ENCODE results near the gene EEF1AKMT4.

EEF1AKMT4 gene

GRCh38 chr3:184236033-184236410, 13.4 kb upstream of the EEF1AKMT4 start:
- DNase-seq (ENCODE audit: low read depth) = no peak

- DNase-seq (ENCODE audit: low read depth) = no peak
Observed at GRCh38 chr3:184236636-184237035, 12.8 kb upstream of the EEF1AKMT4 start.

GRCh38 chr3:184237211-184237610, 12.3 kb upstream of the EEF1AKMT4 start:
- DNase-seq (ENCODE audit: low read depth) = no peak

- DNase-seq (ENCODE audit: low read depth) = no peak
Observed at GRCh38 chr3:184237807-184238206, 11.7 kb upstream of the EEF1AKMT4 start.

- no peak for DNase-seq (ENCODE audit: low read depth)
Observed at GRCh38 chr3:184238246-184238818, 11.1 kb upstream of the EEF1AKMT4 start.

GRCh38 chr3:184239221-184239620, 10.3 kb upstream of the EEF1AKMT4 start:
- DNase-seq (ENCODE audit: low read depth) = no peak

GRCh38 chr3:184239708-184240107, 9.8 kb upstream of the EEF1AKMT4 start:
- DNase-seq (ENCODE audit: low read depth) = no peak

GRCh38 chr3:184240384-184241140, 8.9 kb upstream of the EEF1AKMT4 start:
- no peak for DNase-seq (ENCODE audit: low read depth)

- no peak for DNase-seq (ENCODE audit: low read depth)
Observed at GRCh38 chr3:184241141-184241446, 8.4 kb upstream of the EEF1AKMT4 start.

- DNase-seq (ENCODE audit: low read depth) = no peak
Observed at GRCh38 chr3:184241447-184242296, 7.8 kb upstream of the EEF1AKMT4 start.

GRCh38 chr3:184242297-184242685, 7.2 kb upstream of the EEF1AKMT4 start:
- no peak for DNase-seq (ENCODE audit: low read depth)

GRCh38 chr3:184248454-184249411, 739 bp upstream of the EEF1AKMT4 start, which contains the start of gene ALG3:
Gene ALG3, minus strand, starts transcription at chr3:184248962. Its CDS starts 22 bp downstream, at chr3:184248940.
- peak; percentile 76 for DNase-seq (ENCODE audit: low read depth)

GRCh38 chr3:184250167-184250828, 826 bp downstream of the EEF1AKMT4 start:
- DNase-seq (ENCODE audit: low read depth) = peak; percentile 71

- no peak for DNase-seq (ENCODE audit: low read depth)
Observed at GRCh38 chr3:184255291-184256039, 6.0 kb downstream of the EEF1AKMT4 start.

GRCh38 chr3:184257083-184257915, 7.8 kb downstream of the EEF1AKMT4 start:
- DNase-seq (ENCODE audit: low read depth) = no peak

- DNase-seq (ENCODE audit: low read depth) = no peak
Observed at GRCh38 chr3:184258926-184259325, 9.5 kb downstream of the EEF1AKMT4 start.

- no peak for DNase-seq (ENCODE audit: low read depth)
Observed at GRCh38 chr3:184259396-184259877, 10.0 kb downstream of the EEF1AKMT4 start.

GRCh38 chr3:184259878-184260723, 10.6 kb downstream of the EEF1AKMT4 start:
- no peak for DNase-seq (ENCODE audit: low read depth)
